Measurements from ENCODE around the gene PEX14.

- no peak for TF ChIP-seq POLR2A (IDR thresholded peaks at IDR 0.05; ENCODE audit: borderline replicate concordance, extremely low read depth, insufficient read depth, insufficient read length)
- TF ChIP-seq CTCF (IDR thresholded peaks at IDR 0.05 in 2 of 3, conservative IDR thresholded peaks at IDR 0.05 in 1 of 3; ENCODE audit: borderline replicate concordance in 1 of 3, insufficient read depth in 1 of 3, low read depth in 2 of 3, low read length in 2 of 3) = no peak
- no peak for TF ChIP-seq EZH2 (IDR thresholded peaks at IDR 0.05)
- no peak for TF ChIP-seq POLR2AphosphoS5 (IDR thresholded peaks at IDR 0.05; ENCODE audit: low read depth, low read length)
- TF ChIP-seq EZH2phosphoT487 (IDR thresholded peaks at IDR 0.05; ENCODE audit: borderline replicate concordance) = no peak
- no peak for TF ChIP-seq SRF (IDR thresholded peaks at IDR 0.05; ENCODE audit: low read depth)
- no peak for TF ChIP-seq REST (IDR thresholded peaks at IDR 0.05; ENCODE audit: low read depth)
- TF ChIP-seq ZNF274 (IDR thresholded peaks at IDR 0.05; ENCODE audit: low read depth, low read length) = no peak
- no peak for TF ChIP-seq YY1 (IDR thresholded peaks at IDR 0.05; ENCODE audit: extremely low read depth, insufficient replicate concordance, low read depth, low read length)
- TF ChIP-seq SP1 (IDR thresholded peaks at IDR 0.05; ENCODE audit: low read depth) = no peak
- no peak for TF ChIP-seq ZBTB33 (IDR thresholded peaks at IDR 0.05; ENCODE audit: extremely low read depth, insufficient replicate concordance, low read length)
- no peak for TF ChIP-seq ZFX (IDR thresholded peaks at IDR 0.05)
Observed at GRCh38 chr1:10549904-10550664, 75.3 kb downstream of the PEX14 start.
